SK-N-SH treated with all-trans-retinoic acid at 6 μM for 48 hours (cell line): ENCODE results near the gene LCE1F.

ENCODE experiments used
- GLIS3 ChIP-seq: fragments of 250-450 bp; sonication (Bioruptor Pico); IDR thresholded peaks from 2 replicates; pipeline ENCODE4 v1.5.0; 2020; ENCODE audit warnings: mild to moderate bottlenecking, moderate library complexity
- POU6F1 ChIP-seq: fragments of 250-450 bp; sonication (Bioruptor Pico); IDR thresholded peaks from 2 replicates; pipeline ENCODE4 v1.8.0; 2021; ENCODE audit warnings: low read depth, mild to moderate bottlenecking, moderate library complexity, borderline replicate concordance

- TF ChIP-seq POU6F1 (CRISPR knock-in tag) (no peak), GLIS3 (no peak)
Observed at GRCh38 chr1:152783095-152783494, 8.2 kb downstream of the LCE1F start.
